Measurements from ENCODE around the gene TM6SF1.
"Not testable (repeated sequence)": the region's sequence is repeated elsewhere in the genome, so short reads cannot be mapped to it uniquely, and the experiment has no call there.

Gene TM6SF1

DNA sequence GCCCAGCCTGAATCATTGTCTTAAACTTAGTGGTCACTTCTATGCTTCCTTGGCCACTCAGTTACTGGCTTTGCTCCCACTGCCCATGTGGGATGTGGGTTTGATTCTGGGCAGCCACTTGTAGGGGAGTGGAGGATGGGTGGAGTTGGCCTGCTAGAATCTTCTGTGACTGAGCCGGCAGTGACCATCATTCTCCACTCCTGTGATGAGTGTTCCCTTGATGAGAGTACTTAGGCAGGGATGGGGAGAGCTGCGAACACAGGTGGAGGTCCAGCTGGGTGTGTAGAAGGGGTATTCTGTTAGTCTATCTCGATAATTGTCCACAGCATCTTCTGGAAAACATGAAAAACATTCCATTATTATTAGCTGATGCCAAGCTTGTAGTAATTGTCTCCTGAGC, 8.0 kb downstream of the TM6SF1 start:
- no peak overlapping the region for H3K4me3 ChIP-seq (ENCODE audit: low read depth, low read length)

DNA sequence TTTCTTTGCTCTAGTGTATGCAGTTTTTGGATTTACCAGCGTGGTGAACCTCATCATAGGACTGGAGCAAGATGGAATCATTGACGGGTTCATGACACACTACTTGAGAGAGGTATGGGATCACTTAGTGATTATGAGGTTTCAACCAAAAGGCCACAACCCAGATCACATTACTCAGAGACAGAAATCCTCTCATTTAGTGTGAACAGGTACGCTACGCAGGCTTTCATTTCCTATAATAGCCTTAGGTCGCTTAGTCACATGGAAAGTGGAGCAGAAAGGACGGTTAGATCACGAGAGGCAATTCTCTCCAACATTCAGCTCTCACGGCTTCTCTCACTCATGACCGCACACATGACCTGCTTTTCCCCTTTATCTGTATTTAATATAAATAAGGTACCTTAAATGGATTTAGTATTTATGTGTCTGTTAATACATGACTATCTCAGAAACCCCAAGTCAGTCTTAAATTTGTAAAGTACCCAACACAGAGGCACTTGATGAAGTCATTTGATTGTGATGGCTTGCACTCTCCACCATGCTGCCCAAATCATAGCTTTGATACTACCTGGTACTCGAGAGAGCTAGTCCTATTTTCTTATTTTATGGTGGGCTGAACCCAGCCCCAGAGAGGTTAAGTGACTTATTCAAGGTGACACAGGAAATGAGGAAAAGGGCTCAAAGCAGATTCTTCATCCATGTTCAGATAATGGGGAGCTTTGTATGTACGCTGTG, 8.6 kb downstream of the TM6SF1 start:
- H3K4me3 ChIP-seq (ENCODE audit: low read depth, low read length), result no peak overlapping the region

DNA sequence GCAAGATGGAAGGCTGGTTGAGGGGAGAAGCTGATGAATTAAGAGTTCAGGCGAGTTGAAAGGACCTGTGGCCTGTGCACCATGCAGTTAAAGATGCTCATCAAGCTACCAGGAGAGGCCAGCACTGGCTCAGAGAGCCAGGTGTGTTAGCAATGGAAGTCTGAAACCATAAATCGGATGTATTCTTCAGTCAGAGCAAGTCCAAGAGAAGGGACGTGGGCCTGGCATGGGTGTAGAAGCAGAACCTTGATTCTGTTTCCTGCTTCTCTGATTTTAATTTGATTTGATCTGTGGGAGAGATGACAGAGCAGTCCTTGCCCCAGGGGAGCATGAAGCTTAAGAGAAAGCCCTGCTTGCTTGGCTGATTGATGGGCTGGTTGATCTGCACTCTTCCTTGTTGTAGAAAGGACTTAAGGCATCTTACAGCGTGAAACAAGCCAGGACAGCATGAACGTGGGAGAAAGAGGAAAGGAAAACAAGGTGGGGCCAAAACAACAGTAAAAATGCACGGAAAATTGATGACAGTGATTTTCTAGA, 10.9 kb downstream of the TM6SF1 start:
- H3K4me3 ChIP-seq (ENCODE audit: low read depth, low read length), result no peak overlapping the region

DNA sequence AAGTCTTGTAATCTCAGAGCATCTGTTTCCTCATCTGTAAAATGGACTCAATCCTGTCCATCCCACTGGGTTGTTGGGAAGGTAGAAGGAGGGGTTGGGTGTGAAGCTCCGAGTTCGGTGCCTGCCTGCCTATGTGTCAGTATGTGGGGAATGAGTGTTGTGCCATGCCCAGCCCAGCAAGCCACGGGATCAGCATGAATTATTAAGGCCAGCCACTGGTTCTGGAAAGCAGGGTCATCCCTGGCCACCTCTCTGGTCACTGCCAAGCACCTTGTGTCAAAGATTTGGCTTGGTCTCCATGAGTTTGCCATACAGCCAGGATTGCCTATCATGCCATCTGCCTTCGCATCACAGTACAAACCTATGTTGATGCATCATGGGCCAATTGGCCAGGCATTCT, 11.5 kb downstream of the TM6SF1 start:
- H3K4me3 ChIP-seq (ENCODE audit: low read depth, low read length), result no peak overlapping the region

DNA sequence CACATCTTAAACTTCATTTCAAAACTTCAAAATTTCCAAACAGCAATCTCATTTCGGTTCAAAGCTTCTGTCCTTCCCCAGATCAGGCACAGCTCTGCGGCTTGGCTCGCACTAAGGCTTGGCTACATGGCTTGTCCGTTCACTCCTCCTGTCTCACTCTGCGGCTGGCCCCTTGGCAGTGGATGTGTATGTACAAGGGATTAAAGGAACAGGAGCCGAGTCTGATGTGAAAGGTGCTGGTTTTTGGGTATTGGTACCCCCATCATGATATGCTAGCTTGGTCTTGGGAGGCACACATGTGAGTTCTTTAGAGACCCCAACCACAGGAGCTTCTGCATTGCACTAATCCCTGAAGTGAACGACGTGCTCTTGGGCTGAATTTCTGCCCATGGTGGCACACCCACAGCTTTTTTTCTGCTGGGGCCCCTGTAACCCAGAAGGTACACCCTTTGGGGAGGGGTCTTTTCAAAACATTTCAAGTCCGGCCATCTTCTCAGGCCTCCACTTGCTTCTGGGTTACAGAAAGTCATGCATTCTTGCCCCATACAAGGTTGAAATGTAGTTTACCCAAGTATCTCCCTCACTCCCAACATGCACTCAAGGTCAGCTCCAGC, 12.6 kb downstream of the TM6SF1 start:
- no peak overlapping the region for H3K4me3 ChIP-seq (ENCODE audit: low read depth, low read length)

DNA sequence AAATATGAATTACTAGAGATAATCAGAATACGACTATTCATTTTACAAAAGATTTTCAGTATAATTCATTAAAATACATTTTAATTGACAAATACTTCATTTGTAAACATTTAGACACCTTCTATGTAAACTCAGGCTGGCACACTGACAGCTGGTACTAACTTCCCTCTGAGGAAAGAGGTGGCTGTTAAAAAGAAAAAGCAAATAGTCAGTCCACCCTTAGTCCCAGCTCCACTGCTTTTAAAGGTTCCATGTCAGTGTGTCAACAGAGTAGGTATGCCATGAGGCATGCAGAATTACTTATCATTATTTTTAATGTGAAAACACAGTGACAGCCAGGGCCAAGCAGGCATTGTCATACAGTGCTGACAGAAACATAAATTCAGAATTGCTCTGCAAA, 16.1 kb downstream of the TM6SF1 start:
- H3K4me3 ChIP-seq (ENCODE audit: low read depth, low read length), result no peak overlapping the region

DNA sequence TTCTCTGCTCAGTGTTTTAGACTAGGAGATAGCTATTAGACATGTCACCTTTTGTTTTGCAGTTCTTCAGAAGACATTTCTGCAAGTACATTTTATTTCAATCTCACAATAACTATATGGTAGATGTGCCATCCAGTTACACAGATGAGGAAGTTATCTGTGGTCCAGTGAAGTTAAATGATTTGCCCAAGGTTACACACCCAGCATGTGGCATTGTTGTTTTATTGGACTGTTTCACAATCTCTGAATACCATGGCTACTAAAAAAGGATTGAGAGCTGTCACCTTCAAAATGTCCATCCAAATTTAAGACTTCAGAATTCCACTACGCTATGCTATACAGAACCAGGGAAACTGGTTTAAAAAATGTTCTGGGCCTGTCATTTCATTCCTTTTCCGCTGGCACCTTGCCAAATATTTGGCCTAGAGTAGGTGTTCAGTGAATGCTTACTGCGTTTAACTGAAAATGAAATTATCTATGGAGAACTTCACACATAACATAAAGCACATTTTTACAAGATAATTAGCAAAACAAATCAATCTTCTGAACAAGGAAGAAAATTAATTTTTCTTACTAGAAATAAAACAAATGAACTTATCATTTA, 20.2 kb downstream of the TM6SF1 start:
- no peak overlapping the region for H3K4me3 ChIP-seq (ENCODE audit: low read depth, low read length)

DNA sequence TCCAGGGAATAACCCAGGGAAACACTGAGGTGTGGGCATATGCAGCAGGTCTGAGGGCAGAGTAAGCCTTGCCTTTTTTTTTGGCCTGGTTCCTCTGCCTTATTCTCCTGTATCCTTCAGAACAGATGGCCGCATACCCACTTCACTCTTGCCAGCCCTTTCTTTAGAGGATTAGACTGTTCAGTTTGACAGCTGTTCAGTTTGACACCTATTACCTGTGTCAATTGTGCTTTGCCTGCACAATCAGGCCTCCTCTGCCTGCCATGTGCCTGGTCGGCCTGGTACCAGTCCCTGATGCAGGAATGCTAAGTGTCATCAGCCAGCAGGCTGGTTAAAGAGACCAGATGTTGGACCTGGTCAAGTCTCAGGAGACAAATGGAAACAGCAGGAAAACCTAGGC, 22.3 kb downstream of the TM6SF1 start:
- H3K4me3 ChIP-seq (ENCODE audit: low read depth, low read length), result no peak overlapping the region

DNA sequence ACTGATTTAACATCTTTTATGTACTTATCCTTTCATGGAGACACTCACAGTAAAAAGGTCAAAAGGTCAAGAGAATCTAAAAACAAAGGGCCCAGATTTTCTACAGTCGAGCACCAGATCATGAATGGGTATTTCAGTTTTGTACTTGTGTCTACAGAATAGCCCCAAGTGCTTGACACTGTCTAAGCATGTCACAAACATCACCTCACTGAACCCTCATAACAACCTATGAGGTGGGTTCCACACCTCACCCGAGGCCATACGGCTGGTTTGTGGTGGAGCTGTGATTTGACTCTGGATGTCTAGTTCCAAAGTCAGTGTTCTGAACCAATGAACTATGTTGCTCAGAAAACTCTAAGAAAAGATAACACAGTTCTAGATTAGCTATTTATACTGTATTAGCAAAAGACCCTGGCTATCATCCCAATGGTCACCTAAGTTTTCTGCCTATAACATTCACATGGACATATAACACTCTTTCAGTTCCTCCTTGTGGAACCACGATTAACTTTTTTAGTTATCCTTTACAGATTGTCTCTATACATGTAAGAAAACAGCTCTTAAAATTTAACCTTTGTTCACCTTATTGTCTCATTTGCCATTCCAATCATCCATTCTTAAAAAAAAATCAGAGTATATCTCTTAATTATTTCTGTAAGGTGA, 25.5 kb downstream of the TM6SF1 start:
- H3K4me3 ChIP-seq (ENCODE audit: low read depth, low read length), result no peak overlapping the region

DNA sequence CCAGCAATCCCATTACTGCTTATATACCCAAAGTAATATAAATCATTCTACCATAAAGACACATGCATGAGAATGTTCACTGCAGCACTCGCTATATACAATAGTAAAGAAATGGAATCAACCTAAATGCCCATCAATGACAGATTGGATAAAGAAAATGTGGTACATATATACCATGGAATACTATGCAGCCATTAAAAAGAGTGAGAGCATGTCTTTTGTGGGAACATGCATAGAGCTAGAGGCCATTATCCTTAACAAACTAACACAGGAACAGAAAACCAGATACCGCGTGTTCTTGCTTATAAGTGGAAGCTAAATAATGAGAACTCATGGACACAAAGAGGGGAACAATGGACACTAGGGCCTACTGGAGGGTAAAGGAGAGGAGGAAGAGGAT, 34.7 kb downstream of the TM6SF1 start:
- H3K4me3 ChIP-seq (ENCODE audit: low read depth, low read length), result not testable (repeated sequence)

DNA sequence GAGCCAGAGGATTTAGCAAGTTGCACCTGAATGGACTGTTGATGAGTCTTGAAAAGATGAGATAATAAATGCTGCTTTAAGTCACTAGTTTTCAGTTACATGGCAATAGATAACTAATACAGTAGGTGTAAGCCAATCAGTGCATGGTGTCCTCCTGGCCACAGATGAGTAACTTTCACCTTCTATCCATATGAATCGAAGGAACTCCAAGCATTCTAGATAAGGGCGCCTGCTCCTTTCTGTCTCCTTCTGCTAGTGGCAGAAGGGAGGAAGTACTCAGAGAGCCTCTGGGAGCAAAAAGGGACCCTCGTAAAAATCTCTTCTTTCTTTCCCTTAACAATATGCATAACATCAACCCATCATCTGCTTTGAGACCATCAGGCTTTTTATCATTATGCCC, 37.3 kb downstream of the TM6SF1 start:
- no peak overlapping the region for H3K4me3 ChIP-seq (ENCODE audit: low read depth, low read length)

DNA sequence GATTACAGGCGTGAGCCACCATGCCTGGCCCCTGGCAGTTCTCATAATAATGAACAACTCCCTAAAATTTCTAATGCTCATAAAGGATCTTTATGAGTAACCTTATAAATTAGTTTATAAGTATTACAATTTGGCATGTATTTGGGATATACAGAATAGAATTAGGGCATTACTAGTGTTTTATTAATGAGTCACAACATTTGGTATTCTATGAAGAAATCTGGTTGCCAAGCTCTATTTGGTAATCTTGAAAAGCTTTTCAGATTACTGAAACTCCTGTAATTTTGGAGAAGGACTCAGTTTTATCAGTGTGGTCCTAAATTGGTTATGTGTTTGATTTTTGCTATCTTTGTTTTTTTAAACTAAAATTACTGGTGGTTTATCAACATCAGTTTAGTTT, 45.8 kb downstream of the TM6SF1 start:
- H3K4me3 ChIP-seq (ENCODE audit: low read depth, low read length), result no peak overlapping the region

DNA sequence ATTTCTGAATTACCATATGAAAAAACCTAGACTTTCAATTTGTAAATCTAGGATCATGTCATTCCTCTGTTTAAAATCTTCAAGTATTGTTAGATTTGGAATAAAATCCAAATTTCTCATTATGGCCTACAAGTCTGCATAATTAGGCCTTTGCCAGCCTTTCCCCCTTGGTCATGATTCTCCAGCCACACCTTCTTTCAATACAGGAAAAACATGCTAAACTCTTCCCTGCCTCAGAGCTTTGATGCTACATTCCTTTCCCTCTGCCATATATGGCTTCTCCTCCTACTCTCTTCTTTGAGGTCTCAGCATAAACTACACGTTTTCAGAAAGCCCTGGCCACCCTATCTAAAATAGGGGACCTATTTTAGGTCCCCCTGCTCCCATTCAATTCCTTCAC, 48.5 kb downstream of the TM6SF1 start:
- H3K4me3 ChIP-seq (ENCODE audit: low read depth, low read length), result no peak overlapping the region

DNA sequence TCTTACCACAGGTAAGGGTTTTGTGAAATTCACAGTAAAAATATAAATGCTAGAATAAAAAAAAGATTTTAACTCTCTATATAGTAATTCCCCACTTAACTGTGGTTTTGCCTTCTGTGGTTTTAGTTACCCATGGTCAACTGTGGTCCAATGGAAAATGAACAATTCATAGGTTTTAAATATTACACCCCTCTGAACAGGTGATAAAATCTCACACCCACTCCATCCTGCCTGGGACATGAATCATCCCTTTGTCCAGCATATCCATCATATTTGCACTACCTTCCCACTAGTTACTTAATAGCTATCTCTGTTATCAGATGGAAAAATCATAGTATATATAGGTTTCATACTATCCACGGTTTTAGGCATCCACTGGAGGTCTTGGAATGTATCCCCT, 50.9 kb downstream of the TM6SF1 start:
- no peak overlapping the region for H3K4me3 ChIP-seq (ENCODE audit: low read depth, low read length)

DNA sequence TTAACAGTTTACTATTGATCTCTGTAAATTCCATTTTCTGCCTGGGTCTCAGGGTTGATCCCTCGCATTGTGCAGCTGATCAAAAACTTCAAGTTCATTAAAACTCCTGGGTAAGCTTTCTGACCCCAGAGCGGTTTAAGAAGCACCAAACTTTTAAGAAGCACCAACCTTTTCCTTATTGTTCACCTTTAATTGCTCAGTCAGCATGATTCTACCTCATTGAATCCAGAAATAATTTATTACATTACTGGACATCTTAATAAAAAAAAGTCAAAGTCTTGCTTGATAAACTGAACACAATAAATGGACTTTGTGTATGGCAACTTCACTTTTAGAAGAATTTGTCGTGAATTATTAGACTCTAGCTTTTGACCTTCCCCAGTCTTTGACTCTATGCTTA, 53.3 kb downstream of the TM6SF1 start:
- H3K4me3 ChIP-seq (ENCODE audit: low read depth, low read length), result no peak overlapping the region

DNA sequence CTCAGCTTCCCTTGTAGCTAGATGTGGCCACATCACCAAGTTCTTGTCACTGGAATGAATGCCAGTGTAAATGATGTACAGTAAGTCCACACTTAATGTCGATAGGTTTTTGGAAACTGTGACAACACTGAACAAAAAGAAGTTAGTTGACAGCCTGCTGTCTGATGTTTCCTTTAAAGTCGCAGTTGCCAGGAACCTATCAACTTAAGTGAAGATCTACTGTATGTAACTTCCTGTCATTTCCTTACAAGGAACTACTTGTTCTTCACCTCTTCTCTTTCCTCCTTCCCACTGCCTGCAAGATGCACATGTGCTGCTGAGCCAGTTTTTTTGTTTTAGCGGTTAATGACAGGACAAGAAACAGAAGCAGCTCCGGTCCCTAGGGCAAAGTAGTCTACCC, 55.6 kb downstream of the TM6SF1 start:
- no peak overlapping the region for H3K4me3 ChIP-seq (ENCODE audit: low read depth, low read length)

DNA sequence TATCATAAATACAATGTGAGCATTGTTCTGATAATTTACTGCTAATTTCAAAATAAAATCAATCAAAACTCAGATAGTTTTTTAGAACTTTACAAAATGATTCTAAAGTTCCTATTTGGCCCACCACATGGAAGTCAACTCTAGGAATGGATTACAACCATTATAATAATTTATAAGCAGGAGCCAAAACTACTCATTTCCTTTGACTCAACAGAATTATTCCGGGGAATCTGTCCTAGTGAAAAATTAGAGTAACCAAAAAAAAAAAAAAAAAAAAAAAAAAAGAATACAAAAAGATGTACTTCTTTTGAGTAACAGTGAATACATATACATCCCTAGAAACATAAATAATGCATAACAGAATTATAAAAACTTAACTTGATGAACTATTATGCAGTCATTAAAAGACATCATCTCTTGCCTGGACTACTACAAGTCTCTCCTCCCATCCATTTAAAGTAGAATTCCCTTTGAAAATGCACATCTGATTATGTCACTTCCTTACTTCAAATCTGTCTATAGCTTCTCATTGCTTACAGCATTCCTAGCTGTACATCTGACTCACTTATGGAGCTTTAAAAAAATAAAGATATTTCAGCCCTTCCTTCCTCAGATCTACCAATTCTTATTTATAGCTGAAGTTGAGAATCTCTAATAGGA, 56.8 kb downstream of the TM6SF1 start:
- H3K4me3 ChIP-seq (ENCODE audit: low read depth, low read length), result no peak overlapping the region

DNA sequence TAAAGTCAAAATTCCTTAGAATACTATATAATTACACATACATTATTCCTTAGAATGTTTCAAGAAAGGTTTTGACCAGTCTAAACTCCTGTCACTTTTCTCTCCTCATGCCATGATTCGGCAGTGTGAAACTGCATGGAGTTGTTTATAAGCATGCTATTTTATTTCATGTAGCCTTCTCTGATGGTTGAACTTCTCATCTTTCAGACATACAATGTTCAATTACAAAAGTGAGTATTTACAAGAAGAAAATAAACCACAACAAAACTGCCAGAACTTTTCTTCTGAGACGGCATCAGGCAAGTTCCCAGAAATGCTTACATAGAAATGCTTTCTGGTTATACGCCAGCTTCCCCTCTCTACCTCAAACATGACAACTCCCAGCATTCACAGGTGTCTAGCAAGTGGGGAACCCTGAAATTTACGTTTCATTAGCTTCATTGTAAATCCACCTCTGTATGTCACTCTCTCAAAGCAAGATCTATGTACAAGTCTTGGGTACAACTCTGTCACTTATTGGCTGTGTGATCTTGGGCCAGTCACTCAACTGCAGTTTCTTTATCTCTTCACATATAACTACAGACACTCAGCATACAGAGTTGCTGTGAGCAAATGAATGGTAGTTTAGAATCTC, 57.4 kb downstream of the TM6SF1 start:
- no peak overlapping the region for H3K4me3 ChIP-seq (ENCODE audit: low read depth, low read length)

DNA sequence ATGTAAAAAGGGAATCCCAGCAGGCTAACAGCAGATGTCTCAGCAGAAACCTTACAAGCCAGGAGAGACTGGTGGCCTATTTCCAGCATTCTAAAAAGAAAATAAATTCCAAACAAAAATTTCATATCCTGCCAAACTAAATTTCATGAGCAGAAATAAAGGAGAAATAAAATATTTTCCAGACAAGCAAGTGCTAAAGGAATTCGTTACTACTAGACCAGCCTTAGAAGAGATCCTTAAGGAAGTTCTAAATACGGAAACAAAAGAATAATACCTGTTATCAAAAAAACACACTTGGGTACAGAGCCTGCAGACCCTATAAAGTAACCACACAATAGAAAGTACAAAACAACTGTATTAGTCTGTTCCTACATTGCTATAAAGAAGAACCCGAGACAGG, 58.8 kb downstream of the TM6SF1 start:
- H3K4me3 ChIP-seq (ENCODE audit: low read depth, low read length), result no peak overlapping the region

DNA sequence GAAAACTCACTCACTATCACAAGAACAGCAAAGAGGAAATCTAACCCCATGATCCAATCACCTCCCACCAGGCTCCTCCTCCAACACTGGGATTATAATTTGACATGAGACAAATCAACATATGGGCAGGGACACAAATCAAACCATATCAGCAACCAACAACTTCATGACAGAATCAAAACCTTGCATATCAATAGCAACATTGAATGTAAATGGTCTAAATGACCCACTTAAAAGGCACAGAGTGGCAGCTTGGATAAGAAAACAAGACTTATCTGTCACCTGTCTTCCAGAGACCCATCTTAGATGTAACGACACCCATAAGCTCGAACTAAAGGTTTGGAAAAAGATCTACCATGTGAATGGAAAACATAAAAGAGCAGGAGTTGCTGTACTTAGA, 59.4 kb downstream of the TM6SF1 start:
- H3K4me3 ChIP-seq (ENCODE audit: low read depth, low read length), result no peak overlapping the region

DNA sequence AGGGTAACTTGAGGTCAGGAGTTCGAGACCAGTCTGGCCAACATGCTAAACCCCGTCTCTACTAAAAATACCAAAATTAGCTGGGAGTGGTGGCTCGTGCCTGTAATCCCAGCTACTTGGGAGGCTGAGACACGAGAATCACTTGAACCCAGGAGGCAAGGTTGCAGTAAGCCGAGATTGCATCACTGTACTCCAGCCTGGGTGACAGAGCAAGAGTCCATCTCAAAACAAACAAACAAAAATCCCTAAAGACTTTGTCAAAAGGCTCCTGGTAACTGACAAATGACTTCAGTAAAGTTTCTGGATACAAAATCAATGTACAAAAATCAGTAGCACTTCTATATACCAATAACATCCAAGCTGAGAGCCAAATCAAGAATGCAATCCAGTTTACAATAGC, 62.1 kb downstream of the TM6SF1 start:
- H3K4me3 ChIP-seq (ENCODE audit: low read depth, low read length), result not testable (repeated sequence)
